DMS114 treated with DMSO at 0.1 percent for 48 hours (cell line): ENCODE data around the gene HINFP.

Source experiments
- DNase-seq: peaks from one replicate; lab custom pipeline; 2025; ENCODE audit not compliant: unreplicated experiment; lab: John Stamatoyannopoulos, UW

HINFP gene

DNA sequence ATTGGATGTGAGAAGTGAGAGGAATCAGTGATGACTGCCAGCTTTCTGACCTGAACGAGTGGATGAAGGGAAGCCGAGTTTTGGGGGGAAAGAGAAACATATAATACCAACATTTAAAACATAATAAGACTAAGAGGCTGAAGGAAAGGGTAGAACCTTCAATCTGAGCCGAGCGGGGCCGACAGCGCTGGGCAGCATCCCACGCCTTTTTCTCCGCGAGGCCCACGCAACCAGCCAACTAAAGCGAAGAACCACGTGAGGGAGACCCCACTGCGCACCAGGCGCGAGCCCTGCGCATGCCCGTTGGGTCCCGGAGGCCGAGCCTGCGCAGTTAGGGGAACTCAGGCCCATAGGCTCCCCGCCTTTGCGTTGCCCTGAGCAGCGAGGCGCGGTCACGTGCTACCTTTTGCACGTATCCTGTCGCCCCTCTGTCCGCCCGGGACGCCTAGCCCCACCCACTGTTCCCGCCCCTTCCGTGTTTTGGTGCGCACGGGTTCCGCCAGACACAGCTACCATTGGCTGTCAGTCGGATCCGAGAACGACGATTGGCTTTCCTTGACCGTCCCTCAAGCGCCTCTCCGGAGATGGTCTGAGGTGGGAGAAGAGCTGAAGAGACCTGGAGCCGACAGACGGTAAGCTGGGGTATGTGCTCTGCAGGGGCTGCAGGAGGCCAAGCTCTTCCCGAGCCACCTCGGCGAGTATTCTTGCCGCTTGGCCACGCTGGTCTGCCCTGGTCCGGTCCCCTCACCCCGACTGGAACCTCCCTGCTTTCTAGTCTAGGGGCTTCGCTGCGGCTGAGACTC, at the start of gene HINFP:
Gene HINFP, plus strand, starts transcription at position 573 of the 803 bp plus-strand sequence. CDS start 5,365 bp downstream, outside the sequence.
- DNase-seq, result peak; percentile 92

GRCh38 chr11:119077839-119078238, 43.5 kb upstream of the HINFP start:
- no peak for DNase-seq

DNA sequence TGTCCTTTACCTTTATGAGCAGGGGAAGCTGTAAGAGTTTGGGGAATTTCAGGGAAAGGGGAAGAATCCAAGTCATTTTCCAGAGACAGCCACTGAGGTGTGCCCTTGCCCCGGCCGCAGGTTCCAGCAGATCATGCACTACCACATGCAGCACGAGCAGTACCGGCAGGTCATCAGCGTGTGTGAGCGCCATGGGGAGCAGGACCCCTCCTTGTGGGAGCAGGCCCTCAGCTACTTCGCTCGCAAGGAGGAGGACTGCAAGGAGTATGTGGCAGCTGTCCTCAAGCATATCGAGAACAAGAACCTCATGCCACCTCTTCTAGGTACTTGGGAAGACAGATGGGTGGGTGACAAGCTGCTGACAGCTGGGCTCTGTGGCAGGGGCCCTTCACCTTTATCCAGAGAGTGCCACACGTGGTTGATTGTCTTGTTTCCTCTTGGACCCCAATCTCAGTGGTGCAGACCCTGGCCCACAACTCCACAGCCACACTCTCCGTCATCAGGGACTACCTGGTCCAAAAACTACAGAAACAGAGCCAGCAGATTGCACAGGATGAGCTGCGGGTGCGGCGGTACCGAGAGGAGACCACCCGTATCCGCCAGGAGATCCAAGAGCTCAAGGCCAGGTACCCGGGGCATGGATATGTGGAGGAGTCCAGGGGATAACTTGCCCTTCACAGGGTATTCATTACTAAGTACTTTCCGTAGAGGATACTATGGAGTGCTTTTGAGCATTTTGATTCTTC, 42.5 kb upstream of the HINFP start:
- no peak for DNase-seq

- DNase-seq, result no peak
Measured at GRCh38 chr11:119081682-119082260, 39.6 kb upstream of the HINFP start.

- peak; percentile 80 for DNase-seq
Measured at GRCh38 chr11:119084663-119085436, 36.5 kb upstream of the HINFP start, which contains the start of gene HMBS. Gene HMBS, plus strand, starts transcription at chr11:119084881. Its CDS starts 153 bp downstream, at chr11:119085034.

- no peak for DNase-seq
Measured at GRCh38 chr11:119085437-119085847, 35.9 kb upstream of the HINFP start.

DNA sequence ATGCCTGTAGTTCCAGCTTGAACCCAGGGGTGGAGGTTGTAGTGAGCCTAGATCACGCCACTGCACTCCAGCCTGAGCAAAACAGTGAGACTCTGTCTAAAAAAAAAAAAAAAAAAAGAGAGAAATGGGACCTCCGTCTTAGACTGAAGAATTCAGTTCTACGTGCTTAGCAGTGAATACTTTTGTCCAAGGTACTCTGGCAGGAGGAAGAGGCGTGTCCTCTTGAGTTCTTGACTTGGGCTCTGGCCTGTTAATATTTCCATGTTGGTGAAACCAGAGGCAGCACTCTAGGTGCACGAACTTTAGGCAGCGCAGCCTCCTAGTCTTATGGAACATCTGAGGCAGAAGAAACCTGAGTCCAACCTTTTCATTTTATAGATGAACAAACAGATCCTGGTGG, 34.3 kb upstream of the HINFP start:
- no peak for DNase-seq

DNA sequence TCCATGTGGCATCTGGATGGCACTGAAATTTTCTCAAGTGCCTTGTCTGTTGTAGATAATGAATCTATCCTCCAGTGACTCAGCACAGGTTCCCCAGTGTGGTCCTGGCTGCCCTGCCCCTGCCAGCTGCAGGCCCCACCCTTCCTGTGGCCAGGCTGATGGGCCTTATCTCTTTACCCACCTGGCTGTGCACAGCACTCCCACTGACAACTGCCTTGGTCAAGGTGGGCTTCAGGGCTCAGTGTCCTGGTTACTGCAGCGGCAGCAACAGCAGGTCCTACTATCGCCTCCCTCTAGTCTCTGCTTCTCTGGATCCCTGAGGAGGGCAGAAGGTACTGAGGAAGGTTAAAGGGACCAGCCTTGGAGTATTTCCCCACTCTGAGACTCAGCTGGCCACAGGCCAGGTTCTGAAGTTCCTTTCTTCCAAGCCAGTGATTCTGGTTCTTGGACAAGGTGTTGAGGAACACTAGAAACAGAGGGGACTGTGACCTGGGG, 33.6 kb upstream of the HINFP start:
- DNase-seq, result no peak

GRCh38 chr11:119088406-119088805, 33.0 kb upstream of the HINFP start:
- no peak for DNase-seq

DNA sequence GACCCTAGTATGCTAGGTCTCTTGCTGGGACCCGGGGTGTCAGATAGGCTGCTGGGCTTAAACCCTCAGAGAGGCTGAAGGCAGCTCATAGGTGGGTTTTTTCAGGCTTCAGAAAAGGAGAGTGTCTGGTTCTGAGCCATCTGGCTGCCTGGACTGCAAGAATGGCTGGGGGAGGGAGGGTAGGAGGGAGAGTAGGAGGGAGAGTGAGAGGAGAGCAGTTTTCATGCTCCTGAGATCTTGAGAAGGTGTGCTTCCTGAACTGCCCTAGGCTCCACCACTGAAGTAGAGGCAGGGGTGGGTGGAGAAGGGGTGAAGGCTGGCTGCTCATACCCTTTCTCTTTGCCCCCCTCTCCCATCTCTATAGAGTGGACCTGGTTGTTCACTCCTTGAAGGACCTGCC, 32.1 kb upstream of the HINFP start:
- no peak for DNase-seq

DNA sequence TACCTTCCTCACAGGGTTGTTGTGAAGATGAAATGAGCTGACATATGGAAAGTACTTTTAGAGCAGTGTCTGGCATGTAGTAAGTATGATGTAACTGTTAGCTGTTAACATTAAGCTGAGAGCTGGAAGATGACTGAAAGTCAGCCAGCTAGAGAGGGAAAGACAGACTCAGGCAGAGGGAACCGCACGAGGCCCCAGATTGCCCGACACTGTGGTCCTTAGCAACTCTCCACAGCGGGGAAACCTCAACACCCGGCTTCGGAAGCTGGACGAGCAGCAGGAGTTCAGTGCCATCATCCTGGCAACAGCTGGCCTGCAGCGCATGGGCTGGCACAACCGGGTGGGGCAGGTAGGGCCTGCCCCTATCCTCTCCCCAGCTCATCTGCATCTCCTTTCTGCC, 30.2 kb upstream of the HINFP start:
- no peak for DNase-seq

GRCh38 chr11:119091966-119092879, 29.2 kb upstream of the HINFP start:
- DNase-seq, result no peak

DNA sequence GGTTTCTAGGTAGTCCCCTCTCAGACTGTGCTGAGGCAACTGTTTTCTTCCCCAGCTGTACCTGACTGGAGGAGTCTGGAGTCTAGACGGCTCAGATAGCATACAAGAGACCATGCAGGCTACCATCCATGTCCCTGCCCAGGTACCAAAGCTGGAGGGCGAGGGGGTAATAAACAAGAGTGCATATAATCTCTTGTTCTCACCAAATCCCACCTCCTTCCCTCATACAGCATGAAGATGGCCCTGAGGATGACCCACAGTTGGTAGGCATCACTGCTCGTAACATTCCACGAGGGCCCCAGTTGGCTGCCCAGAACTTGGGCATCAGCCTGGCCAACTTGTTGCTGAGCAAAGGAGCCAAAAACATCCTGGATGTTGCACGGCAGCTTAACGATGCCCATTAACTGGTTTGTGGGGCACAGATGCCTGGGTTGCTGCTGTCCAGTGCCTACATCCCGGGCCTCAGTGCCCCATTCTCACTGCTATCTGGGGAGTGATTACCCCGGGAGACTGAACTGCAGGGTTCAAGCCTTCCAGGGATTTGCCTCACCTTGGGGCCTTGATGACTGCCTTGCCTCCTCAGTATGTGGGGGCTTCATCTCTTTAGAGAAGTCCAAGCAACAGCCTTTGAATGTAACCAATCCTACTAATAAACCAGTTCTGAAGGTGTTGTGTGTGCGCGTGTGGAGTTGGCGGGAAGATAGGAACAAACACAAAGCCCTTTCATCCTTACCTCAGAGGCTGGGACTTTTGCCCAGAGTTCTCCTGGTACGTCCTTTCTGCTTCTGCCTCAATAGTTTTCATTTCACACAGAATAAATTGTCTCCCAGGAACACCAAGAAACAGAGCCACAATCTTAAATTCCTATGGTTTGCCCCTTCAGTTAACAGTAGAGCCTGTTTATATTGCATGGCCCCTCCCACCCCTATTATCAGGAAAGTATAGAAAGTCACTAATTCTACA, 28.2 kb upstream of the HINFP start:
- DNase-seq, result no peak

DNA sequence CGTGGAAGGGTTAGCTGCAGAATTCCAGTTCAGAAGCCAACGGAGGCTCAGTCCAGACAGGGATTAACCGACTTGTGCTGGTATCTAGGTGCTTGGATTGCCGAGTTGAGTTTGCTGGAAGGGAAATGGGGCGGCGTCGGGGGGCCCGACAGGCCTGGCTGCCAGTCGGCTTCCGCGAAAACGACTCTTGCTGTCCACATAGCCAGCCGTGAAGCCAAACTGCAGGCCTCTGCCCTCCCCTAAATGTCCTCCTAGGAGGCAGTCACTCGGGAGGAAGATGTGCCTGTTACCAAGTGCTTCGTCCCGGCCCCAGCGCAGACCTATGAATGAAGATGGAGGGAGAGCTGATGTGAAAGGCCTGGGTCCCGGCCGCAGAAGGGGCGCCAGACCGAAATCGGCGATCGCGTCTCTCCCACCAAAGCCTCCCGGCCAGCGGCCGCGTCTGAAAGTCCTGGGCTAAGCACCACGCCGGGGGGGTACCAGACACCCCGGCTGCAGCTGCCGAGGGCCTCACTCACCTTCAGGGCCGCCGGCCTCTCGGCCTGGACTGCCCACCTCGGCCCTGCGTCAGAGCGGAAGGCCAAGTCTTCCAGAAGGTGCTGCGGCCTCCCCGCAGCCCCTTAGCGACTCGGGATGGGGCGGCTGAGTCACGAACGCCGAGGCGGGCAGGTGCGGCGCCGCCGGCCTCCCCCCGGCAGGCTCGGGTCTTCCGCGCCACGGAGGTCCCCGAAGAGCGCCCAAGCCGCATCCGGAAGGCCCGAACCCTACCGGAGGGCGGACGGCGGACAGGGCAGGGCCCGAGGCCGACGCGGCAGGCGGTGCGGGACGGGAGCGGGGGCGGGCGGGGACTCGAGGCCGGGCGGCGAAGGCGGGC, 27.2 kb upstream of the HINFP start:
- no peak for DNase-seq

GRCh38 chr11:119094816-119095065, 26.6 kb upstream of the HINFP start:
- DNase-seq, result no peak

DNA sequence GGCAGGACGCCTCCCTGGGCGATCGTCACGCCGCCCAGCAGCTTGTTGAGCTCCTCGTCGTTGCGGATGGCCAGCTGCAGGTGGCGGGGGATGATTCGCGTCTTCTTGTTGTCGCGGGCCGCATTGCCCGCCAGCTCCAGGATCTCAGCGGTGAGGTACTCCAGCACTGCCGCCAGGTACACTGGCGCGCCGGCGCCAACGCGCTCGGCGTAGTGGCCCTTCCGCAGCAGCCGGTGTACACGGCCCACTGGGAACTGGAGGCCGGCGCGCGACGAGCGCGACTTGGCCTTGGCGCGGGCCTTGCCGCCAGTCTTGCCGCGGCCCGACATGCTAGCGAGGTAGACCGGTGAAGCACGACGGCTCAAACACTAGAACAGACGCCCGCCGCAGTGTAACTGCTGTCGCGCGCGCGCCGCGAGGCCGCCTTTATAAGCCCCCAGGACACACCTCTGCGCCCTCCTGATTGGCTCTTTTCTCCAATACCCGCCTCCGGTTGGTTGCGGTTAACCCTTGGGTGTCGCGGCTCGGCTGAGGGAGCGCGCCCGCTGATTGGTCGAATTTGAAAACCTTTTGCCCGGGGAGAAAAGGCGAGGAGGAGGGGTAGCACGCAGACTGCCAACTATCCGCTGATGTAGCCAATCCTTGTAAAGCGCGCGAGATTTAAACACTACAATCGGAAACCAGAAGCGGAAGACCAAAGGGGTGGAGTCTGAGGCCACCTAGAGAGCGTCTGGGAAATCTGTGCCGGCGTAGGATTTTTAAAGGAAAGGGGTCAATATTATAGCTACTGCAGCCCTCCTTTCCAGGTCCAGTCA, 26.1 kb upstream of the HINFP start:
- DNase-seq, result peak; percentile 80

- DNase-seq, result no peak
Measured at GRCh38 chr11:119099711-119100110, 21.7 kb upstream of the HINFP start.
